ENCODE results near the gene MYO1H.

MYO1H gene

GRCh38 chr12:109491671-109492070 lies 144.0 kb downstream of the MYO1H start:
- Mint-ChIP-seq H3K9me3 (ENCODE audit: low read depth) (no peaks in the 10 kb centered on the region), H3K4me1 (ENCODE audit: low read depth) (no peaks in the 10 kb centered on the region), H3K36me3 (peaks cover 13% of the 10 kb centered on the region), H3K4me3 (no peak overlapping the region), H3K27me3 (no peaks in the 10 kb centered on the region), H3K27ac (no peak overlapping the region)

- H3K27ac Mint-ChIP-seq: no peak overlapping the region
- H3K4me1 Mint-ChIP-seq (ENCODE audit: low read depth): no peaks in the 10 kb centered on the region
- no peaks in the 10 kb centered on the region for H3K27me3 Mint-ChIP-seq
- H3K36me3 Mint-ChIP-seq: peaks cover 14% of the 10 kb centered on the region
- H3K4me3 Mint-ChIP-seq: no peak overlapping the region
- no peaks in the 10 kb centered on the region for H3K9me3 Mint-ChIP-seq (ENCODE audit: low read depth)
Measured at GRCh38 chr12:109492371-109492770, 144.7 kb downstream of the MYO1H start.

GRCh38 chr12:109493090-109493489 lies 145.4 kb downstream of the MYO1H start:
- peaks cover 20% of the 10 kb centered on the region for H3K36me3 Mint-ChIP-seq
- no peak overlapping the region for H3K27ac Mint-ChIP-seq
- no peaks in the 10 kb centered on the region for H3K9me3 Mint-ChIP-seq (ENCODE audit: low read depth)
- H3K4me3 Mint-ChIP-seq: no peak overlapping the region
- H3K4me1 Mint-ChIP-seq (ENCODE audit: low read depth): no peaks in the 10 kb centered on the region
- no peaks in the 10 kb centered on the region for H3K27me3 Mint-ChIP-seq

GRCh38 chr12:109493938-109494337 lies 146.2 kb downstream of the MYO1H start:
- peaks cover 19% of the 10 kb centered on the region for H3K36me3 Mint-ChIP-seq
- no peak overlapping the region for H3K4me3 Mint-ChIP-seq
- H3K9me3 Mint-ChIP-seq (ENCODE audit: low read depth): no peaks in the 10 kb centered on the region
- no peaks in the 10 kb centered on the region for H3K27me3 Mint-ChIP-seq
- no peak overlapping the region for H3K27ac Mint-ChIP-seq
- no peaks in the 10 kb centered on the region for H3K4me1 Mint-ChIP-seq (ENCODE audit: low read depth)

GRCh38 chr12:109494348-109494881 lies 146.7 kb downstream of the MYO1H start:
- Mint-ChIP-seq H3K9me3 (ENCODE audit: low read depth) (no peaks in the 10 kb centered on the region), H3K4me3 (no peak overlapping the region), H3K27ac (no peak overlapping the region), H3K4me1 (ENCODE audit: low read depth) (no peaks in the 10 kb centered on the region), H3K27me3 (no peaks in the 10 kb centered on the region), H3K36me3 (peaks cover 15% of the 10 kb centered on the region)

GRCh38 chr12:109495012-109495411 lies 147.3 kb downstream of the MYO1H start:
- peaks cover 15% of the 10 kb centered on the region for H3K36me3 Mint-ChIP-seq
- H3K27me3 Mint-ChIP-seq: no peaks in the 10 kb centered on the region
- no peaks in the 10 kb centered on the region for H3K4me1 Mint-ChIP-seq (ENCODE audit: low read depth)
- H3K9me3 Mint-ChIP-seq (ENCODE audit: low read depth): no peaks in the 10 kb centered on the region
- H3K27ac Mint-ChIP-seq: no peak overlapping the region
- H3K4me3 Mint-ChIP-seq: no peak overlapping the region

GRCh38 chr12:109496306-109496705 lies 148.6 kb downstream of the MYO1H start:
- Mint-ChIP-seq H3K27me3 (no peaks in the 10 kb centered on the region), H3K27ac (no peak overlapping the region), H3K36me3 (peaks cover 15% of the 10 kb centered on the region), H3K9me3 (ENCODE audit: low read depth) (no peaks in the 10 kb centered on the region), H3K4me3 (no peak overlapping the region), H3K4me1 (ENCODE audit: low read depth) (no peaks in the 10 kb centered on the region)

- Mint-ChIP-seq H3K4me3 (no peak overlapping the region), H3K9me3 (ENCODE audit: low read depth) (no peaks in the 10 kb centered on the region), H3K36me3 (peaks cover 15% of the 10 kb centered on the region), H3K27ac (peak overlapping the region; percentile 19), H3K27me3 (no peaks in the 10 kb centered on the region), H3K4me1 (ENCODE audit: low read depth) (no peaks in the 10 kb centered on the region)
Measured at GRCh38 chr12:109497675-109498074, 150.0 kb downstream of the MYO1H start.

Measured in activated naive CD8-positive, alpha-beta T cell (primary cell).